ENCODE data around the gene PRPF31. TPM values are rescaled to one million over a fixed set of nuclear protein-coding genes. Genes with fewer than 3 reads are reported as not detected.

PRPF31 gene
- total and polyA plus RNA-seq, 11 donors = 30.0 to 58.4 (median 41.4) TPM

DNA sequence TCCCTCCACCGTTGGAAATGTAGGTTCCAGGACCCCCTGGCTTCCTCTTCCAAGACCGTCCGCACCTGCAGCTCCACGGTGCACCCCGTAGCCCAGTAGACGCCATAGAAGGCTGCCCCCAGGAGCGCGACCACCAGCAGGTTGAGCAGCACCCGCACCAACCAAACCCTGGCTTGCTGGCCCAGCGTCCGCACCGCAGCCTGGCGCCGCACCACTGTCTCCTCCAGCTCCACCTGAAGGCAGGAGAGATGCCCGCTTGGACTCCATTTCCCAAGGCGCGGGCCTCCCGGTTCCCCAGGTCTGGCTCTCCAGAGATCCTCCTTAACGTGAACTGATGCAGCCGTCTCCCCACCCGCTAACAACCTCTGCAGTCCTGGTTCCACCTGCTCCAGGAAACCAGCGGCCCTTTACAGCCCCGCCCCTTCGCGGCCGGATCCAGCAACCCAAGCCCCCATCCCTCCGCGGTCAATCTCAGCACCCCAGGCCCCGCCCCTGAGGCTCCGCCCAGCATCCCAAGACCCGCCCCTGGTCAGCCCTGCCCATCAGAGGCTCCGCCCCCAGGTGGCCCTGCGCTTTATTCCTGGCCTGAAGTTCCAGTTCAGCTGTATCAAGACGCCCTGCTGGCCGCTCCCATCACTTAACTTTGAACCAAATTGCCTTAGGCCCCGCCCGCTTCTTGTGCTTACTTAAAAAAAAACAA, 49.0 kb downstream of the PRPF31 start:
- H3K27ac ChIP-seq = no peak overlapping the region
- intact Hi-C loops (cut with DNase I) = loop anchor here in 1 of 10 donors (5.0 kb wide), 1 partner anchor 38 kb away; the partner anchor contains the start of gene RPS9
- DNase-seq = peak in 4 of 5 donors; percentile 55 to 91 (median 84)

DNA sequence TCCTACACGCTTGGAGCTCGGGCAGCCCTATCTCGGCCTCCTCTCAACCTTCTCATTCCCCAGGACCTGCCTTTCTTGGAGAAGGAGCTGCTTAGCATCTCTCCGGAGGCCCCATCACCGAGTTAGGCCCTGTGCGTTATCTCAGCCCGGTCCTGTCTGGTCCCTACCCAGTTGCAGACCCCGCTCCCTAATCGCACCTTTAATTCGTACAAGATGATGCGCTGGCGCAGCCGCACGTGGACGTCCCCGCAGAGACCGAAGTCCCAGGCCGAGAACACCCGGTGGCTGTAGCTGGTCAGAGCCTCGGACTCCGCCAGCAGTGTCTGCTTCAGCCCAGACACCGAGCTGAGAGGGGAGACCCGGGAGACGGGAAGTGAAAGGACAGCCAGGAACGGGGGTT, 49.7 kb downstream of the PRPF31 start:
- no peaks in the 10 kb centered on the region for H3K36me3 ChIP-seq
- TF ChIP-seq, protein P1, sequence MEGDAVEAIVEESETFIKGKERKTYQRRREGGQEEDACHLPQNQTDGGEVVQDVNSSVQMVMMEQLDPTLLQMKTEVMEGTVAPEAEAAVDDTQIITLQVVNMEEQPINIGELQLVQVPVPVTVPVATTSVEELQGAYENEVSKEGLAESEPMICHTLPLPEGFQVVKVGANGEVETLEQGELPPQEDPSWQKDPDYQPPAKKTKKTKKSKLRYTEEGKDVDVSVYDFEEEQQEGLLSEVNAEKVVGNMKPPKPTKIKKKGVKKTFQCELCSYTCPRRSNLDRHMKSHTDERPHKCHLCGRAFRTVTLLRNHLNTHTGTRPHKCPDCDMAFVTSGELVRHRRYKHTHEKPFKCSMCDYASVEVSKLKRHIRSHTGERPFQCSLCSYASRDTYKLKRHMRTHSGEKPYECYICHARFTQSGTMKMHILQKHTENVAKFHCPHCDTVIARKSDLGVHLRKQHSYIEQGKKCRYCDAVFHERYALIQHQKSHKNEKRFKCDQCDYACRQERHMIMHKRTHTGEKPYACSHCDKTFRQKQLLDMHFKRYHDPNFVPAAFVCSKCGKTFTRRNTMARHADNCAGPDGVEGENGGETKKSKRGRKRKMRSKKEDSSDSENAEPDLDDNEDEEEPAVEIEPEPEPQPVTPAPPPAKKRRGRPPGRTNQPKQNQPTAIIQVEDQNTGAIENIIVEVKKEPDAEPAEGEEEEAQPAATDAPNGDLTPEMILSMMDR (IDR thresholded peaks at IDR 0.05) = no peak
- H3K27ac ChIP-seq = no peak overlapping the region
- H3K4me1 ChIP-seq = peaks cover 0 to 50% (median 24%) of the 10 kb centered on the region in 12 donors
- 89 to 92% (median 91%) methylated on average over 25 of the region's 25 CpGs for WGBS, 4 donors
- no peak for ATAC-seq
- H3K4me3 ChIP-seq = no peak overlapping the region
- peaks cover 0 to 16% (median 2%) of the 10 kb centered on the region in 9 donors for H3K27me3 ChIP-seq
- intact Hi-C loops (cut with DNase I) = loop anchor here in 1 of 10 donors (5.0 kb wide), 1 partner anchor 37 kb away; the partner anchor contains the start of gene RPS9
- no peak for DNase-seq
- no peaks in the 10 kb centered on the region for H3K9me3 ChIP-seq

More for the DNA sequence above, 49.0 kb downstream of the PRPF31 start:
- Histone ChIP-seq H3K4me1 (peaks cover 0 to 52% (median 25%) of the 10 kb centered on the region in 12 donors), H3K9me3 (no peaks in the 10 kb centered on the region), H3K27me3 (peaks cover 0 to 16% (median 2%) of the 10 kb centered on the region in 9 donors), H3K36me3 (no peaks in the 10 kb centered on the region), H3K4me3 (peak overlapping the region in 5 of 12 donors; percentile 21 to 56 (median 30))
- peak in 2 of 4 donors; percentile 12 to 16 for ATAC-seq
- TF ChIP-seq, protein P1 (IDR thresholded peaks at IDR 0.05) = no peak
- TF ChIP-seq POLR2A (IDR thresholded peaks at IDR 0.05) = peak in 1 of 2 donors; percentile 35
- 8 to 13% (median 11%) methylated on average over 27 to 37 of the region's 37 CpGs for WGBS, 4 donors

DNA sequence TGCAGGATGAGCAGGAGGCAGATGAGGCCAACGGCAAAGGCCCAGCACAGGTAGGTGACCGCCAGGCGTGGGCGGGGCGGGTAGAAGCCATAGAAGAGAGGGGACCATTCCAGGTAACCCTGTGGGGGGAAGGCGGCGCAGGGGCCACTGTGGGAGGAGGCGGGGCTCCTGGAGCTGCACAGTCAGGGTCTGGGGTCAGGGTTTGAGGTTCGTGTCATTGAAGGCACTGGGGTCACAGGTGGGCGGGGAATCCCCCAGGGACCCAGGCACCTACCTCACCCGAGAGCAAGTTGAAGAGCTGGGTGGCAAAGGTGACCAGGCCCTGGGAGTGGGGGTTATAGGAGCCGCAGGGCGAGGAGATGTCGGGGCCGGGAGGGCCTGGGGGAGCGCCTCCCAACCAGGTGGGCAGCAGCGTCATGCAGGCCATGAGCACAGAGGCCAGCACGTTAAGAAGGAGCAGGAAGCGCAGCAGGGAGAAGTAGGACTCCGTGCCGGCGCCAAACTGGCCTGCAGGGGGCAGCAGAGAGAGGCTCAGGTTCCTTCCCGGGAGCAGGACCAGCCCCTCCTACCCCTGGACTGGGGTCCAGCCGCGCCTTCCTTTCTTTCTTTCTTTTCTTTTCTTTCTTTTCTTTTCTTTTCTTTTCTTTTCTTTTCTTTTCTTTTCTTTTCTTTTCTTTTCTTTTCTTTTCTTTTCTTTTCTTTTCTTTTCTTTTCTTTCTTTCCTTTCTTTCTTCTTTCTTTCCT, 52.8 kb downstream of the PRPF31 start:
- TF ChIP-seq, protein P1 (IDR thresholded peaks at IDR 0.05) = peak; percentile 79 to 95 (median 88)
- TF ChIP-seq POLR2A (IDR thresholded peaks at IDR 0.05) = no peak
- peak; percentile 90 to 97 (median 92) for DNase-seq
- WGBS, 4 donors = 25 to 28% (median 26%) methylated on average over 25 of the region's 25 CpGs
- Histone ChIP-seq H3K4me3 (no peak overlapping the region), H3K4me1 (peaks cover 0 to 30% (median 4%) of the 10 kb centered on the region in 12 donors), H3K36me3 (no peaks in the 10 kb centered on the region), H3K27ac (no peak overlapping the region), H3K9me3 (no peaks in the 10 kb centered on the region), H3K27me3 (peaks cover 0 to 21% (median 4%) of the 10 kb centered on the region in 9 donors)
- intact Hi-C loops (cut with DNase I) = loop anchor here in 8 of 10 donors (1.0 to 5.0 kb wide), 5 partner anchors 20 to 63 kb away; partner anchors contain the start of genes MBOAT7 (in 1 of the 8) and RPS9 (in 1 of the 8)
- peak; percentile 80 to 91 (median 88) for ATAC-seq
